ENCODE data around the gene NBEA.

GRCh38 chr13:35669321-35669720 lies 727.3 kb downstream of the NBEA start:
- TF ChIP-seq CTCF (IDR thresholded peaks at IDR 0.05 in 2 of 3, conservative IDR thresholded peaks at IDR 0.05 in 1 of 3; ENCODE audit: borderline replicate concordance in 1 of 3, insufficient read depth in 1 of 3, low read depth in 2 of 3, low read length in 2 of 3) = no peak
- TF ChIP-seq POLR2AphosphoS5 (IDR thresholded peaks at IDR 0.05; ENCODE audit: low read depth, low read length) = no peak
- no peak for TF ChIP-seq TCF7L2 (IDR thresholded peaks at IDR 0.05; ENCODE audit: borderline replicate concordance, extremely low read depth, insufficient read depth, insufficient read length)
